Panc1 (cell line): ENCODE results near the gene WNT7A.

Experiments
- POLR2AphosphoS5 ChIP-seq: IDR thresholded peaks from 2 replicates; pipeline ENCODE4 v1.6.1; 2012; ENCODE audit warnings: mild to moderate bottlenecking, low read depth, low read length, moderate library complexity
- TCF7L2 ChIP-seq: IDR thresholded peaks from 2 replicates; pipeline ENCODE4 v1.6.1; 2011; ENCODE audit warnings: mild to moderate bottlenecking, low read depth, low read length, inconsistent platforms
- TF ChIP-seq, protein P1 (sequence below): fragments of 450-650 bp; IDR thresholded peaks from 2 replicates; pipeline ENCODE4 v1.5.1; 2017; ENCODE audit warnings: mild to moderate bottlenecking
- TF ChIP-seq, protein P2 (sequence below), 2 experiments: IDR thresholded peaks; 2 replicates each; pipeline ENCODE4 v1.6.1; 2011 to 2012; ENCODE audit warnings: low read depth in 2 of 2, control low read depth in 1 of 2, low read length in 1 of 2, mild to moderate bottlenecking in 1 of 2, moderate library complexity in 1 of 2; ENCODE audit not compliant: insufficient read depth in 1 of 2

- TF ChIP-seq, protein P1, sequence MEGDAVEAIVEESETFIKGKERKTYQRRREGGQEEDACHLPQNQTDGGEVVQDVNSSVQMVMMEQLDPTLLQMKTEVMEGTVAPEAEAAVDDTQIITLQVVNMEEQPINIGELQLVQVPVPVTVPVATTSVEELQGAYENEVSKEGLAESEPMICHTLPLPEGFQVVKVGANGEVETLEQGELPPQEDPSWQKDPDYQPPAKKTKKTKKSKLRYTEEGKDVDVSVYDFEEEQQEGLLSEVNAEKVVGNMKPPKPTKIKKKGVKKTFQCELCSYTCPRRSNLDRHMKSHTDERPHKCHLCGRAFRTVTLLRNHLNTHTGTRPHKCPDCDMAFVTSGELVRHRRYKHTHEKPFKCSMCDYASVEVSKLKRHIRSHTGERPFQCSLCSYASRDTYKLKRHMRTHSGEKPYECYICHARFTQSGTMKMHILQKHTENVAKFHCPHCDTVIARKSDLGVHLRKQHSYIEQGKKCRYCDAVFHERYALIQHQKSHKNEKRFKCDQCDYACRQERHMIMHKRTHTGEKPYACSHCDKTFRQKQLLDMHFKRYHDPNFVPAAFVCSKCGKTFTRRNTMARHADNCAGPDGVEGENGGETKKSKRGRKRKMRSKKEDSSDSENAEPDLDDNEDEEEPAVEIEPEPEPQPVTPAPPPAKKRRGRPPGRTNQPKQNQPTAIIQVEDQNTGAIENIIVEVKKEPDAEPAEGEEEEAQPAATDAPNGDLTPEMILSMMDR, result no peak
- TF ChIP-seq POLR2AphosphoS5 (no peak), TCF7L2 (no peak)
- TF ChIP-seq, protein P2, sequence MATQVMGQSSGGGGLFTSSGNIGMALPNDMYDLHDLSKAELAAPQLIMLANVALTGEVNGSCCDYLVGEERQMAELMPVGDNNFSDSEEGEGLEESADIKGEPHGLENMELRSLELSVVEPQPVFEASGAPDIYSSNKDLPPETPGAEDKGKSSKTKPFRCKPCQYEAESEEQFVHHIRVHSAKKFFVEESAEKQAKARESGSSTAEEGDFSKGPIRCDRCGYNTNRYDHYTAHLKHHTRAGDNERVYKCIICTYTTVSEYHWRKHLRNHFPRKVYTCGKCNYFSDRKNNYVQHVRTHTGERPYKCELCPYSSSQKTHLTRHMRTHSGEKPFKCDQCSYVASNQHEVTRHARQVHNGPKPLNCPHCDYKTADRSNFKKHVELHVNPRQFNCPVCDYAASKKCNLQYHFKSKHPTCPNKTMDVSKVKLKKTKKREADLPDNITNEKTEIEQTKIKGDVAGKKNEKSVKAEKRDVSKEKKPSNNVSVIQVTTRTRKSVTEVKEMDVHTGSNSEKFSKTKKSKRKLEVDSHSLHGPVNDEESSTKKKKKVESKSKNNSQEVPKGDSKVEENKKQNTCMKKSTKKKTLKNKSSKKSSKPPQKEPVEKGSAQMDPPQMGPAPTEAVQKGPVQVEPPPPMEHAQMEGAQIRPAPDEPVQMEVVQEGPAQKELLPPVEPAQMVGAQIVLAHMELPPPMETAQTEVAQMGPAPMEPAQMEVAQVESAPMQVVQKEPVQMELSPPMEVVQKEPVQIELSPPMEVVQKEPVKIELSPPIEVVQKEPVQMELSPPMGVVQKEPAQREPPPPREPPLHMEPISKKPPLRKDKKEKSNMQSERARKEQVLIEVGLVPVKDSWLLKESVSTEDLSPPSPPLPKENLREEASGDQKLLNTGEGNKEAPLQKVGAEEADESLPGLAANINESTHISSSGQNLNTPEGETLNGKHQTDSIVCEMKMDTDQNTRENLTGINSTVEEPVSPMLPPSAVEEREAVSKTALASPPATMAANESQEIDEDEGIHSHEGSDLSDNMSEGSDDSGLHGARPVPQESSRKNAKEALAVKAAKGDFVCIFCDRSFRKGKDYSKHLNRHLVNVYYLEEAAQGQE (IDR thresholded peaks at IDR 0.05; ENCODE audit: insufficient read depth in 1 of 2, low read depth in 2 of 2, low read length in 1 of 2), result no peak
Observed at GRCh38 chr3:13916375-13916774, 36.5 kb upstream of the WNT7A start.
